Upper lobe of left lung (tissue), 4 donors: ENCODE results near the gene GALP.

Source experiments
- EP300 ChIP-seq, 4 donors: sonication (generic); formaldehyde crosslinking; IDR thresholded peaks; one replicate each; pipeline ENCODE4 v1.5.1; 2017; ENCODE audit warnings: antibody characterized with exemption in 4 of 4, control low read depth in 2 of 4
- POLR2A ChIP-seq, 4 donors: fragments of 450-650 bp; IDR thresholded peaks; one replicate each; pipeline ENCODE4 v1.5.1; 2016 to 2017; ENCODE audit warnings: antibody characterized with exemption in 4 of 4, mild to moderate bottlenecking in 2 of 4
- POLR2AphosphoS5 ChIP-seq, 2 donors: sonication (generic); formaldehyde crosslinking; IDR thresholded peaks; one replicate each; pipeline ENCODE4 v1.5.1; 2017; ENCODE audit warnings: antibody characterized with exemption in 2 of 2
- TF ChIP-seq, protein P1 (sequence below), 6 experiments: fragments of 450-650 bp in 4 of 6; fragments of 200-600 bp in 2 of 6; sonication (generic) in 2 of 6; IDR thresholded peaks; one replicate each; pipeline ENCODE4 v1.5.1; 2016 to 2019; ENCODE audit warnings: antibody characterized with exemption in 6 of 6

DNA sequence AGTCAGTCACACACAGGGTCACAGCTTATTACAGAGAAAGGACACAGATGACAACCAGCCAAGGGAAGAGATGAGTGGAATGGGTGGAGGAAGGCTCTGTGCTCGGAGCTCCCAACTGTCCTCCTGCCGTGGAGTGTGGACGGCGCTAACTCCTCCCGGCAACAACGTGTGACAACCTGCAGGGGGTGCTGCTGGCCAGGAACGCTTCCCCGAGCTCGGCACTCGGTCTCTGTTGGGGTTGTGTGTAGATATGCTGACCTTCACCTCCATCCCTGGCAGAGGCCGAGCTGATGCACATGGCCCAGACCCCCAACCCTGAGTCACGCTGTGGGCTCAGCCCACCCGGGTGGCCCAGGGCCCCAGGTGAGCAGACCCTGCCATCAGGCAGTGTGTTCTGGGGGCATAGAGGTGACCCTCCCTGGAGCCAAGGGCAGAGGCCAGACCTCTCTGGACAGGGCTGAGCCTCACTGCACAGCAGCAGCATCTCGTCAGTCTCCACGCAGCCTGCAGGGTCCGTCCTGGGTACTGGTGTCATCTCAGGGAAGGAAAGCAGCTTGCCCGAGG lies 20.6 kb upstream of the GALP start:
- TF ChIP-seq, protein P1, sequence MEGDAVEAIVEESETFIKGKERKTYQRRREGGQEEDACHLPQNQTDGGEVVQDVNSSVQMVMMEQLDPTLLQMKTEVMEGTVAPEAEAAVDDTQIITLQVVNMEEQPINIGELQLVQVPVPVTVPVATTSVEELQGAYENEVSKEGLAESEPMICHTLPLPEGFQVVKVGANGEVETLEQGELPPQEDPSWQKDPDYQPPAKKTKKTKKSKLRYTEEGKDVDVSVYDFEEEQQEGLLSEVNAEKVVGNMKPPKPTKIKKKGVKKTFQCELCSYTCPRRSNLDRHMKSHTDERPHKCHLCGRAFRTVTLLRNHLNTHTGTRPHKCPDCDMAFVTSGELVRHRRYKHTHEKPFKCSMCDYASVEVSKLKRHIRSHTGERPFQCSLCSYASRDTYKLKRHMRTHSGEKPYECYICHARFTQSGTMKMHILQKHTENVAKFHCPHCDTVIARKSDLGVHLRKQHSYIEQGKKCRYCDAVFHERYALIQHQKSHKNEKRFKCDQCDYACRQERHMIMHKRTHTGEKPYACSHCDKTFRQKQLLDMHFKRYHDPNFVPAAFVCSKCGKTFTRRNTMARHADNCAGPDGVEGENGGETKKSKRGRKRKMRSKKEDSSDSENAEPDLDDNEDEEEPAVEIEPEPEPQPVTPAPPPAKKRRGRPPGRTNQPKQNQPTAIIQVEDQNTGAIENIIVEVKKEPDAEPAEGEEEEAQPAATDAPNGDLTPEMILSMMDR (IDR thresholded peaks at IDR 0.05): peak; percentile 29 to 62 (median 35)
- TF ChIP-seq EP300 (IDR thresholded peaks at IDR 0.05) (no peak), POLR2AphosphoS5 (IDR thresholded peaks at IDR 0.05) (no peak), POLR2A (IDR thresholded peaks at IDR 0.05) (no peak)
